GM12875 (cell line): ENCODE results near the gene SLC7A6.

Experiments
- H3K4me3 ChIP-seq: one replicate; pipeline ENCODE4 v1.5.1; 2011; ENCODE audit warnings: low read depth, low read length, control low read depth
- CTCF ChIP-seq: IDR thresholded peaks from 2 replicates; pipeline ENCODE4 v1.5.1; 2011; ENCODE audit warnings: low read depth, mild to moderate bottlenecking, control low read depth, inconsistent platforms, low read length, moderate library complexity, borderline replicate concordance; ENCODE audit not compliant: insufficient read depth

The SLC7A6 gene

GRCh38 chr16:68265078-68265920 is 973 bp downstream of the SLC7A6 start:
- H3K4me3 ChIP-seq = peak overlapping the region; percentile 89
- TF ChIP-seq CTCF = no peak

GRCh38 chr16:68267612-68268405 is 3.5 kb downstream of the SLC7A6 start:
- TF ChIP-seq CTCF = no peak
- no peak overlapping the region for H3K4me3 ChIP-seq

- no peak for TF ChIP-seq CTCF
Measured at GRCh38 chr16:68269793-68270192, 5.5 kb downstream of the SLC7A6 start.

GRCh38 chr16:68270353-68270752 is 6.0 kb downstream of the SLC7A6 start:
- no peak for TF ChIP-seq CTCF
- no peak overlapping the region for H3K4me3 ChIP-seq

More at GRCh38 chr16:68269793-68270192, 5.5 kb downstream of the SLC7A6 start:
- H3K4me3 ChIP-seq = no peak overlapping the region

GRCh38 chr16:68272507-68273209 is 8.3 kb downstream of the SLC7A6 start:
- TF ChIP-seq CTCF = no peak
- no peak overlapping the region for H3K4me3 ChIP-seq

GRCh38 chr16:68273459-68273858 is 9.1 kb downstream of the SLC7A6 start:
- no peak for TF ChIP-seq CTCF
- no peak overlapping the region for H3K4me3 ChIP-seq
